22Rv1 (cell line): ENCODE data around the gene MIEN1.
A peak's percentile ranks its signal among the peaks of the same experiment; 100 is the strongest.

Experiments used
- H3K27ac ChIP-seq: fragments of 450-650 bp; 2 replicates; pipeline ENCODE4 v1.5.1; 2017
- CTCF ChIP-seq: fragments of 450-650 bp; IDR thresholded peaks from 2 replicates; pipeline ENCODE4 v1.5.1; 2017; ENCODE audit warnings: mild to moderate bottlenecking
- ZFX ChIP-seq: fragments of 450-650 bp; IDR thresholded peaks from 2 replicates; pipeline ENCODE4 v1.6.1; 2017; ENCODE audit warnings: antibody characterized with exemption, borderline replicate concordance

MIEN1 gene

GRCh38 chr17:39724731-39725130 is 5.6 kb downstream of the MIEN1 start:
- TF ChIP-seq CTCF (no peak), ZFX (no peak)
- H3K27ac ChIP-seq: no peak overlapping the region

- no peak for TF ChIP-seq CTCF
- TF ChIP-seq ZFX: no peak
- peak overlapping the region; percentile 44 for H3K27ac ChIP-seq
Observed at GRCh38 chr17:39722965-39723848, 7.1 kb downstream of the MIEN1 start.

GRCh38 chr17:39722104-39722503 is 8.2 kb downstream of the MIEN1 start:
- H3K27ac ChIP-seq: no peak overlapping the region
- TF ChIP-seq CTCF: no peak
- no peak for TF ChIP-seq ZFX

GRCh38 chr17:39719563-39720355 is 10.6 kb downstream of the MIEN1 start:
- H3K27ac ChIP-seq: no peak overlapping the region
- TF ChIP-seq CTCF (no peak), ZFX (no peak)

GRCh38 chr17:39717660-39718059 is 12.7 kb downstream of the MIEN1 start:
- no peak for TF ChIP-seq CTCF
- H3K27ac ChIP-seq: no peak overlapping the region

GRCh38 chr17:39716879-39717536 is 13.3 kb downstream of the MIEN1 start:
- TF ChIP-seq ZFX (no peak), CTCF (no peak)
- H3K27ac ChIP-seq: peak overlapping the region; percentile 43
